Skin epidermis (tissue), 12 donors: ENCODE measurements around the gene GDPD4.
A peak's percentile ranks its signal among the peaks of the same experiment; 100 is the strongest.

Experiments used
- H3K27ac ChIP-seq, 21 experiments: fragments of 200-600 bp; sonication (generic) in 11 of 21; one replicate each; pipeline ENCODE4 v1.5.0; 2020; ENCODE audit warnings: mild to moderate bottlenecking in 3 of 21, inconsistent platforms in 2 of 21, moderate library complexity in 2 of 21
- H3K4me3 ChIP-seq, 7 experiments: fragments of 200-600 bp; sonication (generic) in 2 of 7; one replicate each; pipeline ENCODE4 v1.5.0; 2020; ENCODE audit warnings: inconsistent platforms in 2 of 7, mild to moderate bottlenecking in 2 of 7, moderate library complexity in 1 of 7

The GDPD4 gene

DNA sequence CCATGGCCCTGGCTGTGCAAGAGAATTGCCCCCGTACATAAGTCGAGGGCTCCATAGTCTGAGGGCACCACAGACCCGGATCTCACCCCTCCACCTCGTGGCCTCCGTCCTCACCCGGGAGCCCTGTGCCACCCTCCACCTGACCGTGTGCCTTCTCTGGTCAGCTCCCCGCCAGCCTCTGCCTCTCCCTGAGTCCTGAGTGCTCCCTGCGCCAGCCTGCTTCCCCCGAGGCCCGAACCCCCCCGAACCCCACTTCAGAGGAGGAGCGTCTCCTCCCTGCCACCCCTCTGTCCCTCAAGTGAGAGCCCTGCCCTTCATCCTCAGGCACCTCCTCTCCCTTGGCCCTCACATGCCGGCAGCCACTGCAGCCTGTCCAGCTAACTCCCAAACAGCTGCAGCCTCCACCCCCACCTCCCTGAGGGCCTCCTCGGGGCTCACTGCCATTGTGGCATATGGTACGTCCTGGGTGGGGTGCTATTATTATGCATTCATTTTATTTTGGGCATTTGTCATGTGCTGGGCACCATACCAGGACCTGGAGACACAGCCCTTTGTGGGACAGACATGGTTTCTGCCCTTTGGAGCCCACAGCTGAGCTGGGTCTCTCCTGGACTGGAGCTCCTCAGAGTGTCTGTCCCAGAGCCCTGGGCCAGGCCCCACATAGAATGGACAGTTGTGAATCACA is 106.3 kb downstream of the GDPD4 start:
- no peak overlapping the region for H3K4me3 ChIP-seq
- no peak overlapping the region for H3K27ac ChIP-seq

DNA sequence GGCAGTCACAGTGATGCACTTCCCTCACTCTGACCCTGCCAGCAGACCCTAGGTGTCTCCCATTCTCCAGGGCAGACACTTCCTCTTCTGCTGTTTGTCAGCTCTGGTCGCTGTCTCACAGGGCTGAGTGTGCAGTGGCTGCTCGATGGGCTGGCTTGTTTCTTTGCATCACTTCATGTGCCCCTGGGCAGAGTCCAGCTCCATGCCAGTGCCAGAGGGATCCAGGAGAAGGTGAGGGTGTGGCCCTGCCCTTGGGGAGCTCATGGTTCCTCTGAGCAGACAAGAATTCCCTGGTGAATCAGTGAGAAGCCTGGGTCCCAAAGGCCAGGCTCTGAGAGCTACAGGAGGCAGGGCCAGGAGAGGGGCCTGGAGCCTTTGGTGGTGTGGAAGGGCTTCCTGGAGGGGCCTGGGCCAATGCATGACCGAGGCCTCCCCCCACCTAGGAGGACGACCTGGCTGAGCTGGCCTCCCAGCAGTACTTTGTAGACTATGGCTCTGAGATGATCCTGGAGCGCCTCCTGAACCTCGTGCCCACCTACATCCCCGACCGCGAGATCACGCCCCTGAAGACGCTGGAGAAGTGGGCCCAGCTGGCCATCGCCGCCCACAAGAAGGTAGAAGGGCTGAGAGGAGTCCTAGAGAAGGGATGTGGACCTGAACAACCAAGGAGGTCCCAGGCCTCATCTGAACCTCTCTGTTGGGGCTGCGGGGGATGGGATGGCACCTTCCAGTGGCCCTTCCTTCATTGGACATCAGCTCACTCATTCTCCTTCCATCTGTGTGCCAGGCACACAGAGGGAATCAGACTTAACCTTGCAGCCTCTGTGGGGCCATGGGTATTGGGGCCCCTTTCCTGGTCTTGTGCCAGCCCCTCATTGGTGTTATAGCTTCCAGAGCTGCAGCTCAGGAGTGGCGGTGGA is 107.3 kb downstream of the GDPD4 start:
- H3K27ac ChIP-seq = no peak overlapping the region
- H3K4me3 ChIP-seq = no peak overlapping the region

DNA sequence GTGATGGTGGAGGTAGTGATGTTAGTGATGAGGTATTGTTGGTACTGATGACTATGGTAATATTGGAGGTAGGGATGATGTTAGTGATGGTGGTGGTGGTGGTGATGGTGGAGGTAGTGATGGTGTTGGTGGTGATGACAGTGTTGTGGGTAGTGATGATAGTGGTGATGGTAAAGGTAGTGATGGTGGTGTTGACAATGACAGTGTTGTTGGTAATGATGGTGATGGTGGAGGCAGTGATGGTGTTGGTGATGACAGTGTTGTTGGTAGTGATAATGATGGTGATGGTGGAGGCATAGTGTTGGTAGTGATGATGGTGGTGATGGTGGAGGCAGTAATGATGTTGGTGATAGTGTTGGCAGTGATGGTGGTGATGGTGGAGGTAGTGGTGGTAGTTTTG is 108.3 kb downstream of the GDPD4 start:
- Histone ChIP-seq H3K27ac (no peak overlapping the region), H3K4me3 (no peak overlapping the region)

DNA sequence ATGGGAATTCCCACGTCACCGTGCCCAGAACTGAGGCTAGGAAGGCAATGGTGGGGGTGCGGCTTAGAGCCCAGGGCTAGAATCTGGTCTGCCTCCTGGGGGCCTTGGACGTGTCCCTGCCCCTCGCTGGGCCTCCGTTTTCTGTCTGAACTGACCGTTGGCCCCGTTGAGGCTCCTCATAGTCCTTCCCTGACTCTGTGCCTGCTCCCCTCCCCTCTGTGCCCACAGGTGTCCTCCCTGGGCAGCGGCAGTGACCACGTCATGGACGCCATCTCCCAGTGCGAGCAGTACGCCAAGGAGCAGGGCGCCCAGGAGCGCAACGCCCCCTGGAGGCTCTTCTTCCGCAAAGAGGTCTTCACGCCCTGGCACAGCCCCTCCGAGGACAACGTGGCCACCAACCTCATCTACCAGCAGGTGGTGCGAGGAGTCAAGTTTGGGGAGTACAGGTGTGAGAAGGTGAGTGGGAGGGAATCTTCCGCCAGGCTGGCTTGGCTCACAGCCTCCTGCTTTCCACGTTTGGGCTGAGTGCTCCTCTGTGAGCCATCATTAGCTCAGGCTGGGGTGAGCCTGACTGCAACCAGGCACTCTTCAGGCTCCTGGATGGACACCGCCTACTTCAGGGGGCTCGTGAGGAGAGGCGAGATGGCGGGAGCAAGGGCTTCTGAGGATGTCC is 109.5 kb downstream of the GDPD4 start:
- no peak overlapping the region for H3K27ac ChIP-seq
- H3K4me3 ChIP-seq = peak overlapping the region in 2 of 7 experiments; percentile 2 to 27

DNA sequence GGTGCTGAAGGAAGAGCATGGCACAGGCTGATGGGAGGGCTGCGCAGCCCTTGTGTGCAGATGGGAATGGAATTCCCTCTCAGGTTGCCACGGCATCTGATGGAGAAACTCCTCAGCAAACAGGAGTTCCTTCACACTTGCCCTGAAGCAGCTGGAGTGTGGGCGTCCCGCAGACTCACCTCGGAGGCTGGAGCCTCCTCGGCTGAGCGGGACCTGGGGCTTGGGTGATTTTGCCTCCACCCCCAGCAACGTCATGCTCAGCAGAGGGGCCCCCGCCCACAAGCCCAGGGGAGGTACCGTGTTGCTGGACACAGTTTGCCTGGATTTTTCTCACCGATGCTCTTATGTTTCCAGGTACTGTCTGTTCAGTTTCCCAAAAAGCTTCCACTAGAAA is 110.1 kb downstream of the GDPD4 start:
- H3K4me3 ChIP-seq = peak overlapping the region in 2 of 7 experiments; percentile 2 to 27
- H3K27ac ChIP-seq = no peak overlapping the region

DNA sequence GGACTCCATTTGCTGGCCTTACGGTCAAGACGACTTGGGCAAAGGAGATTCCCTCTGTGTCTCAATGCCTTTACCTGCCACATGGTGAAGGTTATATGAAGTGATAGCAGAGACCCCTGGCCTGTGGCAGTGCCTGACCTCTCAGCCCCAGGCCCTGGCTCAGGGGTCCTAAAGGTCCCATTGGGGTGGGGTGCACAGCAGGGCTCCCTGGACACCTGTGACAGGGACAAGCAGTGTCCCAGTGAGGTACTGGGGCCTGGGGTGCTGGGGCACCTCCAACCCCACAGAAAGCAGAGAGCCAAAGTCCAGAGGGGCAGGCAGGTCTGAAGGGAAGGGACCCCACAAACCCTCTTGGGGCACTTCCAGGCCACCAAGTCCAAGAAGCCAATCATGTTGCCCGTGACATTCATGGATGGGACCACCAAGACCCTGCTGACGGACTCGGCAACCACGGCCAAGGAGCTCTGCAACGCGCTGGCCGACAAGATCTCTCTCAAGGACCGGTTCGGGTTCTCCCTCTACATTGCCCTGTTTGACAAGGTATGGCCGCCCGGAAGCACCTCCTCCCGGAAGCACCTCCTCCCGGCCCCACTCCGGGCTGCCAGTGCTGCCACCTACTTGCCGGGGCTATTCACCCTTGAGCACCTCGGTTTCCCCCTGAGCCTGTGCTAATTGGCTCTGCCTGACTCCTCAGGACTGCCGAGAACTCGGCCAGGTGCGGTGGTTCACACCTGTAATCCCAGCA is 111.0 kb downstream of the GDPD4 start:
- Histone ChIP-seq H3K27ac (no peak overlapping the region), H3K4me3 (no peak overlapping the region)

DNA sequence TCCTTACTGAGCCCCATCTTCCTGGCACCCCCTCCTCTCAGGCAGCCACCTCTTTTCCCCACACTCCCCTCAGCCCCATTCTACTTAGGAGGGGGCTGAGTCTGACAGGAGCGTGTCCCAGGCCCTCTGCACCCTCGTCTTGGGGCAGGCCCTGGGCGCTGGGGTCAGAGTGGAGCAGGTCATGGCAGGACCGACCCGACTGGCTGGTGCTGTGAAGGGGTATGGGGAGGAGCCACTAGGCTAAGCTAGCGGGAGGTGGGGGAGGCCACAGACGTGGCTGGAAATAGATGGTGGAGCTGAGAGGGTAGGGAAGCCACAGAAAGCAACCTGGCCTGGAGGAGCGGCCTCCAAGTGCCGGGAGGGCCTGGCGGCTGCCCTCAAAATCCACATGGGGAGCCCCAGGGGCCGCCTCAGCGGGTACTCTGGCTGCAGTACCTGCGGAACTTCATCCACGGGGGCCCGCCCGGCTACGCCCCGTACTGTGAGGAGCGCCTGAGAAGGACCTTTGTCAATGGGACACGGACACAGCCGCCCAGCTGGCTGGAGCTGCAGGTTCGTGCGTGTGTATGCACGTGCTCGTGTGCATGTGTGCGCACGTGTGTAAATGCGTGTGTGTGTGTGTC is 111.8 kb downstream of the GDPD4 start:
- Histone ChIP-seq H3K4me3 (no peak overlapping the region), H3K27ac (no peak overlapping the region)

DNA sequence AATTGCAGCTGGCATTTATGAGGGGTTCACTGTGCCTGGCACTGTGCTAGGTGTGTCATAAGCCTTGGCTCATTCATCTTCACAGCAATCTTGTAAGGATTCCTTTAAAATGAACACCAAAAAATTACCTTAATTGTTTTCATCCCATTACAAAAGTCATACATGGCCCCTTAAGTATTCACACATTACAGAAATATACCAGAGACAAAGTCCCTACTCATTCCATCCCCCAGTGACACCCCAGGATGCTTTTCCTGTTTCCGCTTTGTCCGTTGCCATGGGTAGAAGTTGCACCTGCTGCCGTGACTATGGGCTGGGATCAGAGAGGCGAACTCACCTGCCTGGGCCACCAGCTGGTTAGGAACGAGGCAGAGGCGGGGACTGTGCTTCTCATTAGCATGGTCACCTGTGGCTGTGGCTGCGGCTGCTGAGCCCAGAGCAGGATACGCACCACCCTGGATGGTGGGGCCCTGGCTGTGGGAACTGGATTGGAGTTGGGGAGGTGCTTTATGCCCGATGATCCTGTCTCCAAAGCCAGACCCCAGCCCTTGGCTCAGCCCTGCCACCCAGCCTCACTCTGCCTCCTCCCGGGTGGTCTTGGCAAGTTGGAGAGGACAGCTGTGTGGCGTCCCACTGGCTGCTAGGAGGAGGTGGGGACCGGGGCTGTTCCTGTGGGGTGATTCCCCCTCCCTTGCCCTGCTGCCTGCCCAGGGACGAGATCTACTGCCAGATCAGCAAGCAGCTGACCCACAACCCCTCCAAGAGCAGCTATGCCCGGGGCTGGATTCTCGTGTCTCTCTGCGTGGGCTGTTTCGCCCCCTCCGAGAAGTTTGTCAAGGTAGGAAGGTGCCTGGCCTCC is 112.6 kb downstream of the GDPD4 start:
- no peak overlapping the region for H3K4me3 ChIP-seq
- H3K27ac ChIP-seq = no peak overlapping the region

DNA sequence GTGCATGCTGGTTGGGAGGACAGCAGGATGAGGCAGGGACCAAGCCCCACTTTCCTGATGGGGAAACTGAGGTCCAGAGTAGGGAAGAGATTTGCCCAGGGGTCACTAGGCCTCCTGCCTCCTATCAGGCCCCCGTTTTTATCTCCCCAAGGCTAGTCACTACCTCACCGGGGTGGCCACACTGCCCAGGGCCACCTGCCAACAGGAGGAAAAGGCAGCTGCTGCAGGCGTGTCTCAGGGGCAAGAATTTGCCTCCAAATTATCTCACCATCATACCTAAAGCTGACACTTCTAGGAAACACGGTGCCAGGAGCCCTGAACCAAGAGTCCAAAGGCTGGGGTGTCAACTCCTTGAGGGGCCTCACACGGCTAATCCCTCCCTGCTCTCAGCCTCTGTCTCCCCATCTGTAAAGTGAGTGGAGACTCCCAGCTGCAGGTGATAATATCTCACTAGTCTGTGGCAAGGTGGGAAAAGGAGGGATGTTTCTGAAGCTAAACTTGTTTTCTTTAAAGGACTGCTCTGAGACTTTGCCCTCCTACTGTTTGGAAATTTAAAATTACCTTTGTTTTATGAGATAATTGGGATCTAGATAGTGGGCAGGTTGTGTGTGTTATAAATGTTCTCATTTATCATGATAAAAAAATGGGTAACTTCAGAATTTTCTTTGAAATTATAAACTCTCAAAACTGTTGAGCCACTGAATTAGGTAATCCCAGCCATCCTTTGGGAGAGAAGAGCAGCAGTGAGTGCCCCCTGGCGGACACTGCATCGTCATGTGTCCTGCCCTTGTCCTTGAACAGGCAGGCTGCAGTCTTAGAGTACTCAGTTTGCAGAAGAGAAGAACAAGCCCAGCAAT is 113.5 kb downstream of the GDPD4 start:
- H3K4me3 ChIP-seq = no peak overlapping the region
- no peak overlapping the region for H3K27ac ChIP-seq

DNA sequence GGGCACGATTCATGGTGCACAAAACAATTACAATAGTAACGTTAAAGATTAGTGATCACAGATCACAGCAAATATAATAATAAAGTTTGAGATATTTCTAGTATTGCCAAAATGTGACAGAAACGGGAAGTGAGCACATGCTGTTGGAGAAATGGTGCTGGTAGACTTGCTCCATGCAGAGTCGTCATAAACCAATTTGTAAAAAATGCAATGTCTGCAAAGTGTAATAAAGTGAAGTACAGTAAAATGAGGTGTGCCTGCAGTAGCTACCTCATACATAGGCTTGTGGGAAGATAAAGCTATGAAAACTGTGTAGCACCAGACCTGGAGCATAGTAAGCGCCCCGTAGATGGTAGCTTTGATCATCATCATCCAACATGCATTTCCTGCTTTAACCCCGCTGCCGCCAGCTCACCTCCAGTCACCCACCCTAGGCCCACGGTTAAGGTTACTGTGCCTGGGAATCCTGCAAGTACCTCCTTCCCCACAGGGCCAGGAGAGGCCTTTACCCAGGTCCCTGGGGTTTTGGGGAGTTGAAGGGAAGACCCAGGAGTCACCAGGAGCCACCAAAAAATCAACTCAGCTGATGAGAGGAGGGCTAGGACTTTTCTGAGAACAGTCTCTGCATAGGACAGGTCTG is 114.3 kb downstream of the GDPD4 start:
- no peak overlapping the region for H3K27ac ChIP-seq
- H3K4me3 ChIP-seq = no peak overlapping the region

DNA sequence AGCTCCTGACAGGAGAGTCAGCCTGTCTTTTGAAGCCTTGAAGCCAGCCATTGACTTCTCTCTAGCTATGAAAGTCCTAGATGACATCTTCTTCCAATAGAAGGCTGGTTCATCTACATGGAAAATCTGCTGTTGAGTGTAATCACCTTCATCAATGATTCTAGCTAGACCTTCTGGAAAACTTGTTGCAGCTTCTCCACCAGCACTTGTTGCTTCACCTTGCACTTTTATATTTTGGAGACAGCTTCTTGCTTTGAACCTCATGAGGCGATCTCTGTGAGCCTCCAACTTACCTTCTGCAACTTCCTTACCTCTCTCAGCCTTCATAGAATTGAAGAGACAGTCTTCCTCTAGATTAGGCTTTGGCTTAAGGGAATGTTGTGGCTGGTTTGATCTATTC is 115.2 kb downstream of the GDPD4 start:
- Histone ChIP-seq H3K4me3 (no peak overlapping the region), H3K27ac (no peak overlapping the region)

DNA sequence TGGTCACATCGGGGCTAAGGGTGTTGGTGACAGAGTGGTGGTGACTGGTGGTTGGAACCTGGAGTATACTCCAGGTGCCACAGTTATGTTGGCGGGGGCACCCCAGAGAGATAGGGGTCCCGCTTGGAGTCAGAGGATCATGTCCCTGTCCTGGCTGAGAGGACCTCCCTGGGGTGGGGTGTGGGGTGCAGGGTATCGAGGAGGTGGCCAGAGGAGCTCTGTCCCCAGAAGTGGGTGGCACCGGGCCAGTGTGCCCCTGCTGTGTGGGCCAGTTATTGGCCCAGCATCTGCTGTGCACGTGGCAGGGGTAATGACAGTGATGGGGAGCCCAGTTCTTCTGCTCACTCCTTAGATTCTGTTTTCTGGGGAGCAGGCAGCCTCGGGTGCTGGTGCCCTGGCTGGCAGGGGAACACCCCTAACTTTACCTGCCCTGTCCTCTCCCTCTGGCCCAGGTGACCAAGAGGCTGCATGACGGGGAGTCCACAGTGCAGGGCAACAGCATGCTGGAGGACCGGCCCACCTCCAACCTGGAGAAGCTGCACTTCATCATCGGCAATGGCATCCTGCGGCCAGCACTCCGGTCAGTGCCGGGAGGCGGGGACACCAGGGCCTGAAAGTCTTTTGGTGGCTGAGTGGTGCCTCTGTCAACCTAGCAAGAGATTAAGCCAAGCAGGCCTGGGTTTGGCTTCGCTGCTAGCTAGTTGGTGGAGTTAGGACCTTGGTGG is 117.2 kb downstream of the GDPD4 start:
- no peak overlapping the region for H3K4me3 ChIP-seq
- no peak overlapping the region for H3K27ac ChIP-seq

DNA sequence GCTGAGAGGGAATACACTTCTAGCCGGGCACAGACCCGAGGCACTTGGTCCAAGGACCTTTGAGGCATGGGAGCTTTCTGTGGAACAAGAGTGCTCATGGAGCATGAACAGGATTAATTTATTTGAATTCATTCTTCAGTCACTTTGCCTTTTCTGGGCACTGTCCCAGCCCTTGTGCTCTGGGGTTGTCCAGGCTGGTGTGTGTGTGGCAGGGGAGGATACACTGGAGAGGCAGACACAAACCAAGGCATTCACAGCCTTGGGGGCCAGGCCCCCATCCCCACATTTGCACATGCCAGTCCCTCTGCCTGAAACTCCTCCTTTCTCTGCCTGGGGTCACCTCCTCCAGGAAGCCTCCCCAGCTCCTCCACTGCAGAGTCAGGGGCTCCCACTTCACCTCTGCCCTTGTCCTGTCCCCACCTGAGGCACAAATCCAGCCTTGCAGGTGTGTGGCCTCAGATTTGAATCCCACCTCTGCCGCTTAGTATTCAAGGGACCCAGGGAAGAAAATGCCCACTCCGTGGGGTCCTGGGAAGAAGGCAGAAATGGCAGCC is 118.0 kb downstream of the GDPD4 start:
- Histone ChIP-seq H3K4me3 (no peak overlapping the region), H3K27ac (no peak overlapping the region)

DNA sequence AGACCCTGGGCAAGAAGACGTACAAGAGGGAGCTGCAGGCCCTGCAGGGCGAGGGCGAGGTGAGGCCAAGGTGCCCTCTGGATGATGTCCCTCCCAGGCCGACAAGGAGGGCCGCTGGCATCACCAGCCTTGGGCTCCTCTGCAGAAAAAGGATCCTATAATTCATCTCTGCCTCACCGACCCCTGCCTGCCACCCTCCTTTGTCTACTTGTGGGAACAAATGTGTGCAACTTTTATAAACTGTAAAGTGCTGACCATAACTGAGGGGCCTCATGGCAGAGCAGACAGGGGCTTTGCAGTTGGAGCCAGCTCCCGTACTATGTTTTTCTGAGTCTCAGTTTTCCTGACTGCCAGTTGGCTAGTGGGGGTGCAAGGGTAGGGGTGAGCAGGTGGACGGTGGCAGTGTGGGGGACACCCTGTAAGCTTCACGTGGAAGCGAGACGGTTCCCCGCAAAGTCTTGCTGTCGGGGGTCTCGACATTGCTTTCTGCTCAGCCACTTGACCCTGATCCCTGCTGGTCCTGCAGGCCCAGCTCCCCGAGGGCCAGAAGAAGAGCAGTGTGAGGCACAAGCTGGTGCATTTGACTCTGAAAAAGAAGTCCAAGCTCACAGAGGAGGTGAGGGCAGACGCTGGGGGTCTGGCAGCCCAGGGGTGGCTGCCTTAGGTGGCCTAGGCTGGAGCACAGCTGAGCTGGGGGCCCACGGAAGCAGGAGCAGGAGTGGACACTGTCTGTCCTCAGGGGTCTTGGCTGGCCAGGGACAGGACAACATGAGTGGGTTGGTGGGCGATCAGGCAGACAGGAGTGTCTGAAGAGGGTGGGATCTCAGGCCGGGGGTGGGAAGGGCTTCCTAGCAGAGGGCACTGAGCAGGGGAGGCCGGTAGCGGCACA is 118.7 kb downstream of the GDPD4 start:
- Histone ChIP-seq H3K4me3 (no peak overlapping the region), H3K27ac (no peak overlapping the region)

DNA sequence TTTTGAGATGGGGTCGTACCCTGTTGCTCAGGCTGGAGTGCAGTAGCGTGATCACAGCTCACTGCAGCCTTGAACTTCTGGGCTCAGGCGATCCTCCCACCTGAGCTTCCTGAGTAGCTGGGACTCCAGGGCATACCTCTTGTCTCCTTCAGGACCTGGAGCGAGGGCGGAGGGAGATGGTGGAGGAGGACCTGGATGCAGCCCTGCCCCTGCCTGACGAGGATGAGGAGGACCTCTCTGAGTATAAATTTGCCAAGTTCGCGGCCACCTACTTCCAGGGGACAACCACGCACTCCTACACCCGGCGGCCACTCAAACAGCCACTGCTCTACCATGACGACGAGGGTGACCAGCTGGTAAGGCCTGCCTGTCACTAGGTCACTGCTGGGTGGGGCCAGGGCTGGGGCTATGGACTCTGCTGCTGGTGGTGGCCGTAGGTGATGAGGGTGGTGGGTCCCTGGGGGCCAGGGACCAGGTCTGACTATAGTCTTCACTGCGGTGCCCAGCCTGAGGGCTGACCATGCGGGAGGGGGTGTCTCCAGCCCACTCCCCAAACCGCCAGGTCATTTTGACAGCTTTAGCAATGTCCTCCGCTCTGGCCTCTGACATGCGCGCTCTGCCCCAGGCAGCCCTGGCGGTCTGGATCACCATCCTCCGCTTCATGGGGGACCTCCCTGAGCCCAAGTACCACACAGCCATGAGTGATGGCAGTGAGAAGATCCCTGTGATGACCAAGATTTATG is 119.5 kb downstream of the GDPD4 start:
- no peak overlapping the region for H3K4me3 ChIP-seq
- no peak overlapping the region for H3K27ac ChIP-seq
